HG03432 (cell line): ENCODE data around the gene BMF.

ENCODE experiments used
- ATAC-seq: cut with Tn5 transposase; IDR thresholded peaks from one replicate; pipeline ENCODE4 v1.9.1; 2021; ENCODE audit warnings: mild to moderate bottlenecking, moderate library complexity; ENCODE audit not compliant: unreplicated experiment

Gene BMF

GRCh38 chr15:40104296-40104864 lies 4.3 kb downstream of the BMF start:
- ATAC-seq, result no peak

- ATAC-seq, result no peak
Measured at GRCh38 chr15:40103864-40104271, 4.8 kb downstream of the BMF start.

GRCh38 chr15:40102897-40103858 lies 5.5 kb downstream of the BMF start:
- ATAC-seq, result no peak

- no peak for ATAC-seq
Measured at GRCh38 chr15:40100947-40101905, 7.5 kb downstream of the BMF start.

GRCh38 chr15:40100123-40100946 lies 8.3 kb downstream of the BMF start:
- no peak for ATAC-seq

- peak; percentile 83 for ATAC-seq
Measured at GRCh38 chr15:40098489-40099261, 10.0 kb downstream of the BMF start.

- ATAC-seq, result peak; percentile 1
Measured at GRCh38 chr15:40097968-40098476, 10.7 kb downstream of the BMF start.

GRCh38 chr15:40097096-40097967 lies 11.3 kb downstream of the BMF start:
- ATAC-seq, result no peak

GRCh38 chr15:40096094-40096891 lies 12.4 kb downstream of the BMF start:
- peak; percentile 27 for ATAC-seq

GRCh38 chr15:40095371-40096093 lies 13.1 kb downstream of the BMF start:
- no peak for ATAC-seq

- no peak for ATAC-seq
Measured at GRCh38 chr15:40094156-40094555, 14.5 kb downstream of the BMF start.

GRCh38 chr15:40092979-40093869 lies 15.5 kb downstream of the BMF start:
- peak; percentile 26 for ATAC-seq

GRCh38 chr15:40092256-40092978 lies 16.3 kb downstream of the BMF start:
- no peak for ATAC-seq

GRCh38 chr15:40091861-40092255 lies 16.8 kb downstream of the BMF start:
- no peak for ATAC-seq

GRCh38 chr15:40090774-40091455 lies 17.8 kb downstream of the BMF start:
- no peak for ATAC-seq
